GM12878 (cell line): ENCODE data around the gene CD83. TPM values are rescaled to one million over a fixed set of nuclear protein-coding genes. Genes with fewer than 3 reads are reported as not detected.
A peak's percentile ranks its signal among the peaks of the same experiment; 100 is the strongest.

Experiments
- ATAC-seq: fragments of 200-7000 bp; cut with Tn5 transposase; 3 replicates; pipeline ENCODE4 v1.9.1; 2020; ENCODE audit warnings: mild to moderate bottlenecking, moderate library complexity
- BruUV-seq: library from RNA; stranded (reverse); fragments of 400-500 nt; replicated peaks from 2 replicates; lab custom pipeline; 2021; lab: Mats Ljungman, UMichigan
- CTCF ChIA-PET: fragments of 300-600 bp; sonication (Branson Sonifier 250); formaldehyde crosslinking; extraction: SDS; loops from one replicate; lab custom pipeline; 2021; ENCODE audit warnings: inconsistent platforms; lab: Yijun Ruan, JAX
- POLR2A ChIA-PET: fragments of 350-600 bp; formaldehyde crosslinking; extraction: SDS; loops from one replicate; lab custom pipeline; 2021; ENCODE audit warnings: inconsistent platforms; lab: Charles Lee
- RAD21 ChIA-PET: fragments of 300-600 bp; sonication (Branson Sonifier 250); formaldehyde crosslinking; loops from one replicate; lab custom pipeline; 2023; ENCODE audit warnings: antibody characterized with exemption; ENCODE audit not compliant: unreplicated experiment; lab: Charles Lee
- SMC1A ChIA-PET: fragments of 300-600 bp; sonication (Branson Sonifier 250); formaldehyde crosslinking; loops from one replicate; lab custom pipeline; 2023; ENCODE audit not compliant: unreplicated experiment, uncharacterized antibody; lab: Charles Lee
- DNase-seq: peaks from one replicate; pipeline ENCODE4 v3.0.0-alpha.2; 2011; ENCODE audit warnings: low read depth, low spot score
- FAIRE-seq: peaks from 3 replicates; lab custom pipeline; 2011; peaks lifted over from hg19 to GRCh38; lab: Jason Lieb, UNC
- H2AFZ ChIP-seq: 2 replicates; pipeline ENCODE4 v1.6.0; 2011; ENCODE audit warnings: low read depth, low read length, control low read depth; ENCODE audit not compliant: control insufficient read depth
- H3K27ac ChIP-seq: 2 replicates; pipeline ENCODE4 v1.5.1; 2011; ENCODE audit warnings: control low read depth; ENCODE audit not compliant: control insufficient read depth, insufficient read depth
- H3K27me3 ChIP-seq, 2 experiments: replicated peaks in 1 of 2; 2 replicates each; pipeline versions ENCODE4 v1.6.0 to v1.6.1; 2011; ENCODE audit warnings: low read length in 1 of 2; ENCODE audit not compliant: control insufficient read depth in 2 of 2, insufficient read depth in 2 of 2
- H3K36me3 ChIP-seq, 2 experiments: 2 replicates each; pipeline ENCODE4 v1.5.1; 2011; ENCODE audit warnings: low read length in 1 of 2; ENCODE audit not compliant: control insufficient read depth in 2 of 2, insufficient read depth in 2 of 2
- H3K4me1 ChIP-seq: 2 replicates; pipeline ENCODE4 v1.6.1; 2011; ENCODE audit warnings: mild to moderate bottlenecking, low read length, moderate library complexity, mixed read lengths; ENCODE audit not compliant: control insufficient read depth, insufficient read depth
- H3K4me2 ChIP-seq: 2 replicates; pipeline ENCODE4 v1.6.0; 2011; ENCODE audit warnings: control low read depth; ENCODE audit not compliant: control insufficient read depth, insufficient read depth
- H3K4me3 ChIP-seq: fragments of 200-600 bp; sonication (generic); 2 replicates; pipeline ENCODE4 v1.5.1; 2016
- H3K79me2 ChIP-seq: 2 replicates; pipeline ENCODE4 v1.6.0; 2011; ENCODE audit warnings: low read length; ENCODE audit not compliant: control insufficient read depth, insufficient read depth
- H3K9ac ChIP-seq: 2 replicates; pipeline ENCODE4 v1.8.0; 2011; ENCODE audit warnings: low read length, control low read depth, mixed read lengths; ENCODE audit not compliant: control insufficient read depth, insufficient read depth
- H3K9me3 ChIP-seq: replicated peaks from 3 replicates; pipeline ENCODE4 v1.5.1; 2011; ENCODE audit warnings: mild to moderate bottlenecking, low read length; ENCODE audit not compliant: control insufficient read depth, insufficient read depth
- H4K20me1 ChIP-seq: 2 replicates; pipeline ENCODE4 v1.6.0; 2011; ENCODE audit not compliant: control insufficient read depth, insufficient read depth
- ATF7 ChIP-seq: fragments of 450-650 bp; IDR thresholded peaks from 2 replicates; pipeline ENCODE4 v1.6.1; 2016; ENCODE audit warnings: low read depth, mild to moderate bottlenecking
- BMI1 ChIP-seq: fragments of 450-650 bp; IDR thresholded peaks from 2 replicates; pipeline ENCODE4 v1.6.1; 2016; ENCODE audit warnings: mild to moderate bottlenecking, moderate library complexity, borderline replicate concordance
- CHD2 ChIP-seq: IDR thresholded peaks from 2 replicates; pipeline ENCODE4 v1.6.1; 2011; ENCODE audit warnings: low read depth, low read length, improper control_type of control experiment, borderline replicate concordance
- DPF2 ChIP-seq: fragments of 450-650 bp; IDR thresholded peaks from 2 replicates; pipeline ENCODE4 v1.6.1; 2017; ENCODE audit warnings: mild to moderate bottlenecking
- GABPA ChIP-seq: IDR thresholded peaks from 2 replicates; pipeline ENCODE4 v1.6.1; 2014; ENCODE audit warnings: antibody characterized with exemption, low read depth, mild to moderate bottlenecking, inconsistent platforms
- IKZF2 ChIP-seq, 2 experiments: fragments of 450-650 bp; IDR thresholded peaks; 2 replicates each; pipeline ENCODE4 v1.6.1; 2017; ENCODE audit warnings: mild to moderate bottlenecking in 2 of 2, moderate library complexity in 2 of 2
- KAT2A ChIP-seq: conservative IDR thresholded peaks from 2 replicates; pipeline ENCODE4 v1.6.1; 2011; ENCODE audit warnings: low read depth, low read length; ENCODE audit not compliant: control insufficient read depth
- MTA2 ChIP-seq: fragments of 450-650 bp; IDR thresholded peaks from 2 replicates; pipeline ENCODE4 v1.6.1; 2016; ENCODE audit warnings: low read depth, mild to moderate bottlenecking, moderate library complexity
- NFXL1 ChIP-seq: fragments of 450-650 bp; IDR thresholded peaks from 2 replicates; pipeline ENCODE4 v1.6.1; 2017; ENCODE audit warnings: antibody characterized with exemption, mild to moderate bottlenecking, borderline replicate concordance
- NFYA ChIP-seq: IDR thresholded peaks from 2 replicates; pipeline ENCODE4 v1.6.1; 2011; ENCODE audit warnings: low read depth, mild to moderate bottlenecking, low read length, improper control_type of control experiment, borderline replicate concordance
- NKRF ChIP-seq: fragments of 450-650 bp; conservative IDR thresholded peaks from 2 replicates; pipeline ENCODE4 v1.6.1; 2017; ENCODE audit warnings: mild to moderate bottlenecking, moderate library complexity
- PAX8 ChIP-seq: fragments of 450-650 bp; IDR thresholded peaks from 2 replicates; pipeline ENCODE4 v1.6.1; 2017; ENCODE audit warnings: mild to moderate bottlenecking, moderate library complexity
- POLR2A ChIP-seq: IDR thresholded peaks from 2 replicates; pipeline ENCODE4 v1.6.1; 2011; ENCODE audit warnings: low read depth, mild to moderate bottlenecking, low read length
- POLR2AphosphoS5 ChIP-seq: IDR thresholded peaks from 2 replicates; pipeline ENCODE4 v1.6.1; 2011; ENCODE audit warnings: mild to moderate bottlenecking, low read length, inconsistent platforms
- RELA ChIP-seq: fragments of 450-650 bp; IDR thresholded peaks from 2 replicates; pipeline ENCODE4 v1.8.0; 2014; ENCODE audit warnings: borderline replicate concordance; ENCODE audit not compliant: partially characterized antibody
- SIX5 ChIP-seq: IDR thresholded peaks from 2 replicates; pipeline ENCODE4 v1.6.1; 2011; ENCODE audit warnings: mild to moderate bottlenecking, low read depth, low read length, moderate library complexity; ENCODE audit not compliant: severe bottlenecking
- ZNF687 ChIP-seq: fragments of 450-650 bp; IDR thresholded peaks from 2 replicates; pipeline ENCODE4 v1.6.1; 2017; ENCODE audit warnings: mild to moderate bottlenecking, moderate library complexity
- WGBS: methylation state at CpG from one replicate; pipeline ENCODE4 v1.1.6; 2016; ENCODE audit warnings: low lambda C conversion rate; ENCODE audit not compliant: insufficient replicate concordance, insufficient coverage; ENCODE audit errors: missing lambda C conversion rate; 5-methylcytosine and 5-hydroxymethylcytosine counted together
- in situ Hi-C: fragments of 300-500 bp; cut with MboI; formaldehyde crosslinking; loops from 9 replicates; pipeline ENCODE4 v1.14.3; 2018; ENCODE audit warnings: mixed read lengths
- intact Hi-C: fragments of 100-400 bp; cut with micrococcal nuclease; formaldehyde crosslinking; loops from one replicate; pipeline ENCODE4 v1.14.2; 2022; ENCODE audit not compliant: unreplicated experiment
- polyA plus RNA-seq, 11 experiments: library from polyadenylated mRNA; depleted of rRNA in 4 of 11; unstranded in 6 of 11; stranded (reverse) in 5 of 11; fragments of >200 nt; fragmentation: Nextera tagmentation in 4 of 11; fragmentation: Illumina TruSeq in 1 of 11; extraction: Ambion mirVana in 4 of 11; extraction: Trizol in 1 of 11; gene quantifications; 1 replicate in 1 of 11; 2 replicates in 10 of 11; pipeline versions ENCODE4 v1.2.1 to v1.2.3, GENCODE V29; 2011 to 2016; ENCODE audit warnings: inconsistent platforms in 2 of 11, missing spikeins in 2 of 11, low read depth in 1 of 11
- total RNA-seq, 4 experiments: library from RNA; depleted of rRNA in 3 of 4; stranded (reverse); fragments of >200 nt in 3 of 4; fragmentation: Illumina TruSeq in 1 of 4; extraction: Trizol in 1 of 4; gene quantifications; 2 replicates each; pipeline versions ENCODE4 v1.2.1 to v1.2.3, GENCODE V29; 2013 to 2021

CD83 gene
- total and polyA plus RNA-seq, 10 of the 15 experiments (the other 5 are each of a cell fraction or from before 2014, with no cell fraction given) = 76.1 to 174 (median 129) TPM

- no TSS peak for BruUV-seq
- 62% methylated on average over 7 of the region's 7 CpGs for WGBS
- H4K20me1 ChIP-seq = peaks cover 3% of the 10 kb centered on the region; the same call in 1 of the 2 replicates
- in situ Hi-C loops (loop anchor here (25.0 kb wide), 1 partner anchor 1757 kb away; no protein-coding TSS in a partner anchor), intact Hi-C loops (loop anchor here (10.0 kb wide), 1 partner anchor 1135 kb away; no protein-coding TSS in a partner anchor)
- H3K27ac ChIP-seq = peak overlapping the region; percentile 78; the same call in 1 of the 2 replicates
- H3K4me2 ChIP-seq = peak overlapping the region; percentile 84
- H3K4me3 ChIP-seq = peak overlapping the region; percentile 93
- peaks cover 70% of the 10 kb centered on the region for H3K79me2 ChIP-seq
- CTCF ChIA-PET = interaction anchor here (0.6 to 4.0 kb wide), 11 partner anchors 10 to 666 kb away, joined by 3 to 33 read pairs (median 4); no protein-coding TSS in a partner anchor
- peaks cover 0 to 12% of the 10 kb centered on the region in 2 experiments; a peak in 3 of 4 replicates for H3K36me3 ChIP-seq
- no peaks in the 10 kb centered on the region for H3K9me3 ChIP-seq
- H3K9ac ChIP-seq = peak overlapping the region; percentile 78
- DNase-seq (no peak), FAIRE-seq (no peak), ATAC-seq (no peak)
- POLR2A ChIA-PET = interaction anchor here (0.8 to 6.8 kb wide), 11 partner anchors 8 to 53 kb away, joined by 3 to 51 read pairs (median 3); no protein-coding TSS in a partner anchor
- SMC1A ChIA-PET = interaction anchor here (0.7 to 14.9 kb wide), 11 partner anchors 10 to 52 kb away, joined by 3 to 187 read pairs (median 6); no protein-coding TSS in a partner anchor
- RAD21 ChIA-PET = interaction anchor here (1.1 to 11.6 kb wide), 7 partner anchors 9 to 782 kb away, joined by 3 to 111 read pairs (median 19); no protein-coding TSS in a partner anchor
- H2AFZ ChIP-seq = no peak overlapping the region
- TF ChIP-seq NKRF (peak; percentile 26; the same call in 1 of the 2 replicates), DPF2 (0 out of 2 replicates have a peak, but pooled peaks have one; percentile 17), POLR2AphosphoS5 (peak; percentile 54), NFYA (no peak), ATF7 (peak; percentile 91), NFXL1 (no peak), SIX5 (no peak), POLR2A (0 out of 2 replicates have a peak, but pooled peaks have one; percentile 23), CHD2 (0 out of 2 replicates have a peak, but pooled peaks have one; percentile 22), ZNF687 (0 out of 2 replicates have a peak, but pooled peaks have one; percentile 20), RELA (no peak), KAT2A (no peak), MTA2 (peak; percentile 24; the same call in 1 of the 2 replicates), GABPA (no peak), PAX8 (0 out of 2 replicates have a peak, but pooled peaks have one; percentile 27), IKZF2 (IDR thresholded peaks at IDR 0.05) (peak in 1 of 2 experiments; percentile 25; a peak in 1 of 4 replicates), BMI1 (0 out of 2 replicates have a peak, but pooled peaks have one; percentile 16)
- TF ChIP-seq, all 136 proteins: peak for 11
- Histone ChIP-seq H3K4me1 (peaks cover 24% of the 10 kb centered on the region), H3K27me3 (no peaks in the 10 kb centered on the region)
Measured at GRCh38 chr6:14119784-14120183, 2.2 kb downstream of the CD83 start.
